Smooth muscle cell (in vitro differentiated cells): ENCODE measurements around the gene U2AF1L4. TPM values are rescaled to one million over a fixed set of nuclear protein-coding genes. Genes with fewer than 3 reads are reported as not detected.
"Not testable (repeated sequence)": the region's sequence is repeated elsewhere in the genome, so short reads cannot be mapped to it uniquely, and the experiment has no call there.

Source experiments
- DNase-seq: peaks from one replicate; lab custom pipeline; 2025; ENCODE audit not compliant: unreplicated experiment; lab: John Stamatoyannopoulos, UW
- H2AFZ ChIP-seq: fragments of 200-600 bp; sonication (generic); 2 replicates; pipeline ENCODE4 v1.6.0; 2016; ENCODE audit warnings: antibody characterized with exemption, low read depth, mild to moderate bottlenecking
- H3F3A ChIP-seq: fragments of 200-600 bp; sonication (generic); 2 replicates; pipeline ENCODE4 v1.6.0; 2017; ENCODE audit warnings: antibody characterized with exemption, low read depth
- H3K27ac ChIP-seq: fragments of 200-600 bp; sonication (generic); 2 replicates; pipeline ENCODE4 v1.5.1; 2016; ENCODE audit warnings: low read depth, mild to moderate bottlenecking
- H3K27me3 ChIP-seq: fragments of 200-600 bp; sonication (generic); 2 replicates; pipeline ENCODE4 v1.6.1; 2016; ENCODE audit warnings: low read depth, mild to moderate bottlenecking
- H3K36me3 ChIP-seq: fragments of 200-600 bp; sonication (generic); 2 replicates; pipeline ENCODE4 v1.5.1; 2016; ENCODE audit warnings: low read depth
- H3K4me1 ChIP-seq: fragments of 200-600 bp; sonication (generic); 2 replicates; pipeline ENCODE4 v1.5.1; 2016; ENCODE audit warnings: low read depth
- H3K4me2 ChIP-seq: fragments of 200-600 bp; sonication (generic); 2 replicates; pipeline ENCODE4 v1.6.0; 2016; ENCODE audit warnings: mild to moderate bottlenecking
- H3K4me3 ChIP-seq: fragments of 200-600 bp; sonication (generic); 2 replicates; pipeline ENCODE4 v1.5.1; 2016; ENCODE audit warnings: mild to moderate bottlenecking
- H3K79me2 ChIP-seq: fragments of 200-600 bp; sonication (generic); 2 replicates; pipeline ENCODE4 v1.6.0; 2016; ENCODE audit warnings: low read depth, mild to moderate bottlenecking
- H3K9ac ChIP-seq: fragments of 200-600 bp; sonication (generic); 2 replicates; pipeline ENCODE4 v1.6.0; 2016; ENCODE audit warnings: low read depth
- H3K9me3 ChIP-seq: fragments of 200-600 bp; sonication (generic); replicated peaks from 2 replicates; pipeline ENCODE4 v1.5.1; 2016; ENCODE audit warnings: low read depth
- H4K20me1 ChIP-seq: fragments of 200-600 bp; sonication (generic); 2 replicates; pipeline ENCODE4 v1.6.0; 2016; ENCODE audit warnings: low read depth
- CTCF ChIP-seq: fragments of 200-600 bp; sonication (generic); IDR thresholded peaks from 2 replicates; pipeline ENCODE4 v1.5.1; 2017; ENCODE audit warnings: borderline replicate concordance, mild to moderate bottlenecking, antibody characterized with exemption; ENCODE audit not compliant: insufficient read depth, poor library complexity, severe bottlenecking
- WGBS: methylation state at CpG from one replicate; pipeline ENCODE4 v1.1.7; 2016; ENCODE audit warnings: low lambda C conversion rate; 5-methylcytosine and 5-hydroxymethylcytosine counted together
- polyA plus RNA-seq: library from polyadenylated mRNA; unstranded; fragments of >200 nt; fragmentation: Nextera tagmentation; extraction: Ambion mirVana; gene quantifications from 2 replicates; pipeline ENCODE4 v1.2.1, GENCODE V29; 2016
- total RNA-seq: library from RNA; depleted of rRNA; stranded (reverse); fragments of >200 nt; gene quantifications from 2 replicates; pipeline ENCODE4 v1.2.3, GENCODE V29; 2014

The U2AF1L4 gene
- total and polyA plus RNA-seq, 2 experiments from 2014 or later, result 14.6 to 29.3 TPM

GRCh38 chr19:35727053-35727955 is 17.9 kb downstream of the U2AF1L4 start:
- TF ChIP-seq CTCF, result no peak
- Histone ChIP-seq H3K4me3 (no peak overlapping the region), H3K79me2 (peaks cover 4% of the 10 kb centered on the region), H2AFZ (no peak overlapping the region), H3K27ac (no peak overlapping the region), H3K36me3 (peaks cover 6% of the 10 kb centered on the region), H3K27me3 (no peaks in the 10 kb centered on the region), H3K9me3 (no peaks in the 10 kb centered on the region), H3F3A (no peaks in the 10 kb centered on the region), H3K4me1 (no peaks in the 10 kb centered on the region), H4K20me1 (peaks cover 12% of the 10 kb centered on the region), H3K9ac (no peak overlapping the region), H3K4me2 (no peak overlapping the region)
- WGBS, result 97% methylated on average over 25 of the region's 25 CpGs
- DNase-seq, result no peak

- no peak for DNase-seq
- H4K20me1 ChIP-seq, result peaks cover 8% of the 10 kb centered on the region
- H3K79me2 ChIP-seq, result peaks cover 17% of the 10 kb centered on the region
- WGBS, result 97% methylated on average over 23 of the region's 23 CpGs
- H3K9me3 ChIP-seq, result no peaks in the 10 kb centered on the region
- H3K4me3 ChIP-seq, result no peak overlapping the region
- peaks cover 6% of the 10 kb centered on the region for H3K36me3 ChIP-seq
- TF ChIP-seq CTCF, result no peak
- H3K27ac ChIP-seq, result no peak overlapping the region
- no peaks in the 10 kb centered on the region for H3K27me3 ChIP-seq
- no peak overlapping the region for H3K9ac ChIP-seq
- no peaks in the 10 kb centered on the region for H3F3A ChIP-seq
- no peak overlapping the region for H3K4me2 ChIP-seq
- H3K4me1 ChIP-seq, result no peaks in the 10 kb centered on the region
- H2AFZ ChIP-seq, result no peak overlapping the region
Measured at GRCh38 chr19:35725216-35725861, 19.9 kb downstream of the U2AF1L4 start.

DNA sequence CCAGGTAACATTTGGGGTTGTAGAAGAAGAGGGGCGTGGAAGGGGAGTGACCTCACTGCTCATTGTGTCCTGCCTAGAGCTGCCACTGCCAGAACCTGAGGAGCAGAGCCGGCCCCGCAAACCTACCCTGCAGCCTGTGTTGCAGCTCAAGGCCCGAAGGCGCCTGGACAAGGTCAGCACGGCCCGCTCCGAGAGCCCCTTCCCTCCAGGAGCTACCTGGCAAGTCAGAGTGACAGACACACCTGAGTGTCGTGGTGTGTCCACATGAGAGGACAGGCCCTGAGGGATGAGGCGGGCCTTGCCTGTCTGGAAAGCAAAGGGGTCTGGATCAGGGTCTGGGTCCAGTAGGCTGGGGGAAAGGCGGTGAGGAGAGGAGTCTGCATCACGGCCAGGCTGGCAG is 20.7 kb downstream of the U2AF1L4 start:
- Histone ChIP-seq H3K79me2 (peaks cover 25% of the 10 kb centered on the region), H3K27me3 (no peaks in the 10 kb centered on the region), H3F3A (no peaks in the 10 kb centered on the region), H3K36me3 (peaks cover 6% of the 10 kb centered on the region), H3K4me2 (no peak overlapping the region), H3K27ac (no peak overlapping the region), H3K9ac (no peak overlapping the region), H3K9me3 (no peaks in the 10 kb centered on the region), H3K4me3 (no peak overlapping the region), H3K4me1 (no peaks in the 10 kb centered on the region), H4K20me1 (peaks cover 16% of the 10 kb centered on the region), H2AFZ (no peak overlapping the region)
- DNase-seq, result no peak
- 98% methylated on average over 11 of the region's 12 CpGs for whole genome bisulfite sequencing
- TF ChIP-seq CTCF, result no peak

DNA sequence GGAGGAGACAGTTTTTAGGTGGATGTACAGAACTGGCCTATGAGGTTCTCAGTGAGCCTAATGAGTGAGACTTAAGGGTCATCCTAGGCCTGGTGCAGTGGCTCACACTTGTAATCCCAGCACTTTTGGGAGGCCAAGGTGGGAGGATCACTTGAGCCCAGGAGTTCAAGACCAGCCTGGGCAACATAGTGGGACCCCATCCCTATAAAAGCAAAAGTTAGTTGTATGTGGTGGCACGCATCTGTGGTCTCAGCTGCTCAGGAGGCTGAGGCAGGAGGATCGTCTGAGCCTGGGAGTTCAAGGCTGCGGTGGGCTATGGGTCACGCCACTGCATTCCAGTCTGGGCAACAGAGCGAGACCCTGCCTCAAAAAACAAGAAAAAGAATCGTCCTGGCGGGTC is 21.1 kb downstream of the U2AF1L4 start:
- not testable (repeated sequence) for H3K4me2 ChIP-seq

More for the DNA sequence above, 21.1 kb downstream of the U2AF1L4 start:
- WGBS, result 96% methylated on average over 7 of the region's 7 CpGs
- not testable (repeated sequence) for DNase-seq, H3K36me3 ChIP-seq, H3K9ac ChIP-seq, H3K27me3 ChIP-seq, H3K4me1 ChIP-seq, H3K27ac ChIP-seq, H2AFZ ChIP-seq, H3K4me3 ChIP-seq, H3K9me3 ChIP-seq, H3F3A ChIP-seq
- peaks cover 20% of the 10 kb centered on the region for H4K20me1 ChIP-seq
- peaks cover 29% of the 10 kb centered on the region for H3K79me2 ChIP-seq
